ENCODE measurements around the gene KCNAB1.
A peak's percentile ranks its signal among the peaks of the same experiment; 100 is the strongest.

The KCNAB1 gene

DNA sequence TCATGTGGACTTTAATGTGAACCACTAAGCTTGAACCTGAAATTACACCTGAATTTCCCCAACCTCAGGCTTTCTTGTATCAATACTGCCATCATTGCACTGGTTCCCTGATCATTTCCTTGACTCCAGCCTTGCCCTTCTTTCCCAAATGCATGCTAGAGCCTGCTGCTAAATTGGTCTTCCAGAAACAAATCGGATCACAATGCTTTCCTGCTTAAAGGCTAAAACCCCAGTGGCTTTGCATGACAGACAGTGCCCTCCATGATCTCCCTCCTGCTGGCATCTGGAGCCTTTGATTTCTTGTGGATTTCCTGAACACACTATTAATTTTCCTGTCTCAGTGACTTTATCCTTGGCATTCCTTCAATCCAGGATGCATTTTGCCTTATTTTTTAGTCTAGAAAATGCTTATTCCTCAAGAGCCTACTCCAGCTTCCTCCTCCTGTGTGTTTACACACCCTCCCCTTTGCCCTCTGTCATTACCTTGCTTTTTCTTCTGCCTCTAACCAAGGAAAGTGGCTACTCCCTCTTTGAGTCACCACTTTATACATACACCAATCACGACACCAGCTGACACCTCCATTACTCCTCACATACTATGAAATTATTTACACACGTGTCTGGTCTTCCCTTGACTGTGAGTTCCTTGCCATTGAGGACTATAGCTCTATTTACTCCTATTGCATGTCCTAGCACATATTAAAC is 214.6 kb downstream of the KCNAB1 start:
- no peak for DNase-seq

DNA sequence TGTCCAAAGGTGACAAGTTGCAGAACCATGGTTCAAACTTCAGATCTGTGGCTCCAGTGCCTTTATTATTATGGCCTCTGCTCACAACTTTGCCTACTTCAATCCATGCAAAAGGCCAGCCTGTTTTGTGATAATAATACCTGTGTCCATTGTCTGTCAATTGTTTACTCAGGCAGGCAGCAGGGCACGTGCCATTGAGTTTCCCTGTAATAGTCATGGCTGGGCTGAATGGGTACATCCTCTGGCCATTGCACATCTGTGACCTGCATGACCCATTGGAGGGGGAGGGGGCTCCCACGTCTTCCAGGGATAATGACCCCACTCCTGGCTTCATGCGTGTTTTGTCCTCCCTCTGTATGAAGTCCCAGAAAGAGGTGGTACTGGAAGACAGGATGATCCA is 219.1 kb downstream of the KCNAB1 start:
- no peak for DNase-seq

DNA sequence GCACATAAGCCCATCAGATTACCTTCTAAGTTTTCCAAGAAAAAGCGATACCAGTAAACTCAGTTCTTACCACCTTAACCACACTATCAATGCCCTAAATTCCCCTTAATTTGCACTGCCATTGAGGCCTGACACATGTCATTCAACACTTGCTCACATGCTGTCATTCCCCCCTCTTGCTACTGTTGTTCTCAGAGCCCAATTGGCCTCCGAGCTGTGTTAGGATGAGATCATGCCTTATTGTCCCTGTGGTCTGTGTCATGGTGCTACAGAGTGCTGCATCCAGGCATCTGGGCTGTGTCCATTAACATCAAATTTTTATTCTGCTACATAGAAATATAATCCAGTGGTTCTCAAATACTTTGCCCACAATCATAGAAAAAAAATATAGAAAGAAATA is 221.0 kb downstream of the KCNAB1 start:
- no peak for DNase-seq

DNA sequence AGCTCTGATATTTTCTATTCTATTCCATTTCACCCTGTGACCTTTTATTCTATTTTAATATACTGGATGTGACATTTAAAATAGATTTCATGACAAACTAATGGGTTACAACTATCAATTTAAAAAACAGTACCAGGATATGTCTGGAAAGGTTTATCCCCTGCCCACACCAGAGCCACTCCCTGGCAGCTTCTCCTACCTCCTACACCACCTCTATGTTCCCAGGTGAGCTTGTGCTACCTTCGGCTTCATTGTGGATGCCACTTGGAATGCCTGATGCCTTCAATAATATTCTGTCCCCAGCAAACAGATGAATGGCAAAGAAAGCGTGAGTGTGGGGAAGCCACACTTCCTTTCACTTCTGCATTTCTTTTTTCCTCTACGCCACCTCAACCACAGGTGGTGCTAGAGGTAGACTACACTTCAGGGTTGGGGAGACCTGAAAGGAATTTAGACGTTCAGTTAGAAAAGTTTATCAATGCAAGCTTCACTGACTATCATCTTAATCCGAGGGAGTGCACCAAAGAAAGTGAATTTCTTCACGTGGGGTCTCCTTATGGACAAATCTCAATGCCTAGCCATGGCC is 221.5 kb downstream of the KCNAB1 start:
- no peak for DNase-seq

DNA sequence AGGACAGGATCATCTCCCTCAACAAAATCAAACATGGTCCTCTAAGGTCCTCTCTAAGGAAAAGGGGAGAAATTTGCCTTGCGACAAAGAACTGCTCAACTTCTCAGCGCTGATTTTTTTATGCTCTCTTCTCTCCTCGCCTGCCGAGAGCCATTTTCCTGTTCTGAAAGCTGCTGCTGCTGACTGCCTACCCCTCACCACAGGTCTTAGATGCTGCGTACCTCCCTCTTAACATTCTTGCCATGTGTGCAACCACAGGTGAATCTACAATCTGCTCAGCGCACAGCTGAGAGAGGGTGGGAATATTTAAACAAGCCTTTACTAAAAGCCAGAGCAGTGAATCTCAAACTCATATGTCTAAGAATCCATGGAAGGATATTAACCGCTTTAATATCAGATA is 223.8 kb downstream of the KCNAB1 start:
- no peak for DNase-seq

DNA sequence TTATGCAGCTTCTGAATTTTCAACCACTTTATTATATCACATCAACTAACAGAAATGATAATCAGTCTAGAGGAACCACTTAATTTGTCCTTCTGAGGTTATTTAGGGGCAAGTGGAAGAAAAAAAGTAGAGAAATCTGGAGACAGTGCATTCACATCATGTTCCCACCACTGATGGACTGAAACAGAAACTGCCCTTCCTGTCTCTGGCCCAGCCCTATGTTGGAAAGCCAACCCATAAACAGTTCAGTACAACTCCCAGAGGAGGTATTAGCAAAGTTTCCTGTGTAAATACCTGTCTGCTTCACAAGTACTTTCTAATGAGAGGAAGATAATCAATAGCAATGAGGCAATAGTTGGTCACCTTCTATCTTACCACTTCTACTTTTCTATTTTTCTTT is 228.7 kb downstream of the KCNAB1 start:
- peak in 1 of 3 donors; percentile 5 for DNase-seq

DNA sequence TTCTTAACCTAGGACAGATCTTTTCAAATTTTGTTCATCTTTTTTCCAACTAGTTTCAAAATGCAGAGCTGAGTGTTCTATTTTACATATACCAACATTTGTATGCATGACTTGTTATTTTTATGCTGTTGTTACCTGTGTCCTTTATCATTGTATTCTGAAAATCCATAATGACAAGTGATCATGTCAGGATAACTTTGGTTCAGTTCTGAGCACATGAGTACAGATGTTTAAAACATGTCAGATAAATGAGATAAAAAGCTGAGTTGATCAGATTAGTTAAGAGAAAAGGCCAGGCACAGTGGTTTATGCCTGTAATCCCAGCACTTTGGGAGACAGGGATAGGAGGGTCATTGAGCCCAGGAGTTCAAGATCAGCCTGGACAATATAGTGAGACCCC is 229.6 kb downstream of the KCNAB1 start:
- peak in 1 of 3 donors; percentile 9 for DNase-seq

DNA sequence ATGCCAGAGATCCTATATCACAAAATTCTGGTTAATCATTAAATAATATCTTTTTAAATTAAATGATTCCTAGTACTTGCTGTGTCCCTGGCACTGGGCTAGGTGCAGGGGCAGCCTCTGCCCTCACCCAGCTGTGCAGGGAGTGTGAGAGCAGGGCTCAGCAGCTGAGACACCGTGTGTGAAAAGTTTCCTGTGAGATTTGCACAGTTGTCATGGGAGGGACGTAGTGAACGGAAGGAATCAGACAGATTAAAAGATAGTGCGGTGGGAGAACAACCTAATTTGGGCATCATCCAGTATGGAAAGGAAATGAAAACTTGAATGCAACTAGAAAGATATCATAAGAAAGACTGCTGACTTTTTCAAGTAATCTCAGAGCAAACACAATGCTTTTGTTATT is 230.4 kb downstream of the KCNAB1 start:
- DNase-seq = no peak

DNA sequence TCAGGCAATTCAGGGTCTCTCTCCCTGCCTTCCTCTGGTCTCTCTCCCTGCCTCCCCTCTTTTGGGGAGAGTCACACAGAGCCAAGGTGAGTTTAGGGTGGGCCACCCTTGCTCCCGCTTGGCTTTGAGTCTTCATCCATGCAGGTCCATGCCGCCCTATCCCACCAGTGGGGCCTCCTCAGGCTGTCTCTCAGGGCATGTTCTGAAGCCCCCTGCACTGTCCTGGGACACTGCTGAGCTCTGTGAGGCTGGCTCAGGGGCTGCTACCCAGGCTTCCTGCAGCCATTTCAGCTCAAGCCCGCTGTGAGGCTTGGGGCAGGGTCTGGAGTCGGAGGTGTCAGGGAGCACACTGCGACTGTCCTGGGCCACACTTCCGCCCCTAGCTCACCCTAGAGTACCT is 231.4 kb downstream of the KCNAB1 start:
- DNase-seq = peak in 1 of 3 donors; percentile 11

DNA sequence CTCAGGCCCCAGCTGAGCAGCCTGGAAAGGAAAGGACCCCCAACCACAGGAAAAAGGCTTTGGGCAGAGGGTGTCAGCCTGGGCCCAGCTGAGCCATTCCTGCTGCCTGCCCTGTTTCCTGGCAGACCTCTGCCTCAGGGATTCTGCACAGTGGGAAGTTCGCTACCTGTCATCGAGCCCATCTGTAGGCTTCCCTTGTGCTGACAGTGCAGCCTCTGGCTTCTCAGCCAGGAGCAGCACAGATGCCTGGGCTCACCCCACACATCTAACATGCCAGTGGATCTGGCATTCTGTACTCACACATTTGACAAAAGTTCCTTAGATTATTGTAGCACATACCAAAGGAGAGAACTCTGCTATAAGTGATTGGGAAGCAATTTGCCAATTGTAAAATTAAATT is 232.3 kb downstream of the KCNAB1 start:
- DNase-seq = peak in 1 of 3 donors; percentile 1

DNA sequence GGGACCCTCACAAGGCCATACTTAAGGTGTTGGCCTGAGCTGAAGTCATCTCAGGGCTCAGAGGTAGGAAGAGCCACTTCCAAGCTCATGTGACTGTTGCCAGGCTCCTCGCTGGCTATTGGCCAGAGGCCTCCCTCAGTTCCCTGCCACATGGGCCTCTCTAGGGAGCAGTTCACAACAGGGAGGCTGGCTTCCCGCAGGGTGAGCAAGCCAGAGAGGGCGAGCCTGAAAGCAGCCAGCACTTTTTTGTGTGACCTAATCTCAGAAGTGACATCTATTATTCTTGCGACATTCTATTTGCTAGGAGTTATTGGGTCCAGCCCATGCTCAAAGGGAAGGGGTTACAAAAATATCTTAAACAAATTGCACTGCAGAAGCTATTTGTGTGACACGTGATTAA is 233.2 kb downstream of the KCNAB1 start:
- DNase-seq = peak in 1 of 3 donors; percentile 15

DNA sequence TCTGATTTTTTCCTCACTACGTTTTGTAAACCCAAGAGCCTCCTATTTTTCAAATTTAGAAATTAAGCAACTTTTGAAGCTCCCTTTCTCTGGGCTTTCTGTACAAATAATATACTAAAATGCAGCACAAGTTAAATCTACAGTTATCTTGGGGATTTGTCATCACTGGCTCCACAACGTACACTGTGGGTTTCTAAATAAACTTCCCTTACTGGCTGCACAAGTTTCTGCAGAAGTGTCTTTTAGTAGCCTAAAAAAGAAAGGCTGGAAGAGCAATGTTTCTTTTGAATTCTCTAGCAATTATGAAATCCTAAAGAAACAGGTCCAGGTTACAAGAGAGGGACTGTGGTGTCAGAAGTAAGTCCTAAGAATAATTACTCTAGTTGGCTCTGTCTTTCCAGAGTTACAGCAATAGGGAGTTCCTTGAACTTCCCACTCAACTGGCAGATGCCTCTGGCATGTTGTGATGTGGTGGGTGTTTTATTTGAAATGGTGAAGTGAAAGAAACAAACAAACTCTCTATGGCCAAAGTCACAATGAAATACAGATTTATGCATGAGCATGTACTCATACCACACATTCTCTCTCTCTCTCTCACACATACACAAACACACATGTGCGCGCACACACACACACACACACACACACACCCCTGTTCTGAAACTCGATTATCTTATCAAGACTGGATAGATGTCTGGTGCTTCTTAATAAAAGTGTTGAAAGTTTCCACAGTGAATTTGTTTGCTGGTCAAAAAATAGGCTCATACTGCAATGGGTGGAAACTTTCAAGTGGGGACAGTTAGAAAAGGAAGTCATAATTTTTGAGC is 236.4 kb downstream of the KCNAB1 start:
- DNase-seq = peak; percentile 65 to 76 (median 67)

DNA sequence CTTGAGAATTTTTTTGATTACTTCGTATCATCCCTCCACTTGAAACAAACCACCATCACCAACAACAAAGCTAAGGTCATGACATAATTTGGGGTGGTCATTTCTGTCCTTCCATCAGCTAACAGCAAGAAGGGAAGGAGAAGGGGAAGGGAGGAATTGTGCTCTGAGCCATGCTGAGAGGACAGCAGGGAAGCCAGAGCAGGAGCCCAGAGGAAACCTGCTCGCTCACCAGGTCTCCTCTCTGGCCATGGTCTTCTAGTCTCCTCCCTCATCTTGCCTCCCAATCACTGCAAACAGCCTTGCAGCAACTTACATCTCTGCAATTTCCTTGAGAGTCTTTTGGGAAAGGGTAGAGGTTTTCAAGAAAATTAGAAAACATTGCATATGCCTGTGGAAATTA is 237.9 kb downstream of the KCNAB1 start:
- DNase-seq = no peak

DNA sequence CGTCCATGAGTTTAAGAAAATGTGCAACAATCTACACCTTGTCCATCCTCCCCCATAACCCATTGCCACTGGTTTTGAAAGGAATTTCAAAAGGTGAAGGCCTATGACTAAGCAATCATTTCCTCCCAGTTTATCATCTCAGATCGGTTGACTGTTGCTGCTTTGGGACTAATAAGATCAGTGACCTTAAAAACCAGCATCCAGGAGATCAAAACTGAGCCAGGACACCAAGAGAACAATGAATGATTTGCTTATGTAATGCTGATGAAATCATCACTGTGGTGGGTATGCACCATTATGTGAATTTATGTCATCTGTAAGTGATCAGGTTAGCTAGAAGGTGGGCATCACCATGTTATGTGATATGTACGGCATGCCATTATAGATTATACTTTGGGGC is 239.0 kb downstream of the KCNAB1 start:
- no peak for DNase-seq

DNA sequence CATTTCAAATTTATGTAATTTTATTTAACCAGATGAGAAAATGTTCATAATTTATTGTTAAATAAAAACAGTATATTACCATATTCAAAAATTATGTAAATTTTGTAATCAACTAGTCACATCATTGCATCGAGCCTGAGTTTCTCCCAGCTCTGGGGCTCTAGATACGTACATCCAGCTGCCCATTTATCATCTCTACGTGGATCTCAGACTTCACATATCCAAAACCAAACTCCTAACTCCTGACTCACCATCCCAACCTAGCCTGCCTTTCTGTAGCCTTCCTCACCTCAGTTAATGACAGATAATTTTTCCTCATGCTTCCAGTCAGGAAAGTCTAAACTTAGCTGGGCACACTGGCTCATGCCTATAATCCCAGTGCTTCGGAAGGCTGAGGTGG is 239.7 kb downstream of the KCNAB1 start:
- no peak for DNase-seq

DNA sequence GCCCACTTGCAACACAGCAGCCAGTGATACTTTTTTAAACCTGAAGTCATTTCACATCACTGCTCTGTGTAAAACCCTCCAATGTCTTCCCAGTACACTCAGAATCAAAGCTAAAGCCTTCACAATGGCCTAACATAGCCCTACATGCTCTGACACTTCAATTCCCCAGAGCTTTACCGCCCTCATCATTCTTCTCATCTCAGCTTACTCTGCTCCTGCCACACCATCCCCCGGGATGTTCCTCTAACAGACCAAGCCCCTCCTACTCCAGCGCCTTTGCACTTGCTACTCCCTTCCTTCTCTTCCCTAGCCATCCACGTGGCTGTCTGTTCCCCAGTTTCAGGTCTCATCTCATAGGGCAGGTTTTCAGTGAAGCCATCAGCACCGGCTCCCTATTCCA is 240.6 kb downstream of the KCNAB1 start:
- no peak for DNase-seq

DNA sequence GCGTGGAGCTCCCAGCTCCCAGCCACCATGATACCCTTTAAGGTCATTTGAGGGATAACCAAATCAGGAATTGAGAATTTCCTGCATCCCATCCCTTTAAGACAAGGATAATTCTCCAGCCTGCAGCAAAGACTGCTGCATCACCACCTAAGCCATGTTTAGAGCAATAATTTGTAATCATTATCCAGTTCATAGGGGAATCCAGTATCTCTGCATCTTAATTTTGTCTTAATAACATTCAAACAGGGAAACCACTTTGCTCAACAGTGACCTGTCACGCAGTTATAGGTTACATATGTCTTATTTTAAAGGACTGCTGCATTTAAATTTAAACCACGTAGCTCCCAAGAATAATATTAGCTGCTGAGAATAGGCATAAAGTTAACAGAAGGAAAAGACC is 246.2 kb downstream of the KCNAB1 start:
- no peak for DNase-seq

DNA sequence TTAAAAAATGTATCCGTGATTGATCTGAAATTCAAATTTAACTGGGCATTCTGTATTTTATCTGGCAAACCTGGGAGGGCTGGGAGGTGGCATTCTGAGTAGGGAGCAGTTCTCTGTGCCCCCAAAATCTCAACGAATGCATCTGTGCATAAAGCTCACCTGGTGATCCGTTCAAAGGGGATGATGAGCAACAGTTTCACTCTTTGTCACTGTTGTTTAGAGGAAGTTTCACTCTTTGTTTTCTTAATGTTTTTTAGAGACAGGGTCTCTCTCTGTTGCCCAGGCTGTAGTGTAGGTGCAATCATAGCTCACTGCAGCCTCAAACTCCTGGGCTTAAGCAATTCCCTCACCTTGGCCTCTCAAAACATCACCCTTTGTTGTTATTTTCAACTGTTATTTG is 247.8 kb downstream of the KCNAB1 start:
- DNase-seq = no peak

DNA sequence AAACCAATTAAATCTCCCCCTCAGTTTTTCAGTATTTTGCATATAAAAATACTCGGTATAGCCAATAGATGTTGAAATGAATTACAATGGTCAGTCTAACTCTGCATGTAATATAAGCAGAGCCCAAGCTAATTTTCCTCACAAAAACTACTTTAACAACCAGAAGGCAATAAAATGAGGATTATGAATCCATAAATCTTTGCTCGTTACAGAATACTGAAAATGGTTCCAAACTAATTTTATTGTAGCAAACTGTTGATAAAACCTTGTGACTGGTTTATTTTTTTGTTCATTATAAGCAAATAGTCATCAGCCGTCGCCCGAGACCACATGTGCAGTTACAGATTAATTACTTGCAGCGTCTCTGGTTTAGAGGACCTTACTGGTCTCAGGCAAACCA is 251.3 kb downstream of the KCNAB1 start:
- no peak for DNase-seq

DNA sequence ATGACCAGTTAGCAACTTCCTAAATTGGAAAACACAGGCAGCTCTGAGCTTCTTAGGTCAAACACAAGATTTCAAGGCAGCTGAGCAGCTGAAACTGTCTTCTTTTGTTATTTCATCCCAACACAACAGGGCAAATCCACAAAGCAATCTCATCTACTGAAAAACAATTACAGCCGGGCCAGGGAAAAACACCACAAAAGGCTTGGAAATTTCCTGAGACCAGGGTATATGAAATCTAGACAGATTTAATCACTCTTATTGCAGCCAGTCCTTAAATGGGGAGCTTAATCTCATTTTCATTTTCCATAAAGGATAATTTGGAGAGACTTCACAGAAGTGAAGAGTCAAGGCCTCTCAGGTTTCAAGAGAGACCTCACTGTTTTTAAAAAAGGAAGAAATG is 252.7 kb downstream of the KCNAB1 start:
- no peak for DNase-seq

DNA sequence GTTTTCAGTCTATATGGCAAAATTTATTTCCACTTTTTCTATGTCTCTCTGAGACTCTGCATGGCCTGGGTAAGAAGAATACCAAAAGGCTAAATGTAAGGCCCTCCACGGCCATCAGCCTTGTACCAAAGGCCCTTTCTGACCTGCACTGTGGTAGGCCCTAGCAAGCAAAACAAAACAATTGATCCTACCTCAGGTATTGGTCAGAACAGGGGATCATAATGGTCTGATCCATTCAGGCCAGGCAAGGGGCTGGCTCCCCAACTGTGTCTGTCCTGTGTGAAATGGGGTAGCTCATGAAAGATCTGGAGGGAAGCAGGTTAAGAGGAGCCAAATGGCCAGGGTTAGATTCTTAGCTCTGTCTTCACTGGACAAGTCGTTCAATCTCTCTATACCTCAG is 253.3 kb downstream of the KCNAB1 start:
- DNase-seq = no peak

DNA sequence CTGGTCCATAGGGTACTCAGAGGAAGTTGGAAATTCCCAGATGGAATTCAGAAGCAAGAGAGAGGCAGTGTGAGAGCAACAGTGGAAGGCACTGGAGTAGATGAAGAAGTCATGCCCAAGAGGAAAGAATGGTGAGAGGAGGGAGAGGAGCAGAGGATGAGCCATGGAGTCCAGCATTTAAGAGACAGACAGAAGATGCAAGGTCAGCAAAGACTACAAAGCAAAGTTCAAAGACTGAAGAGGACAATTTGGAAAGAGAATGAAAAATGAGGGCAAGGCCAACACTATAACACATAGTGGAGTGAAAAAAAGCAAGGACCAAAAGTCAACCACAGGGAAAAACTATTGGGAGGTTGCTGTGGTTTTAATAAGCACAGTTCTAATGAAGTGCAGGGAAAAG is 255.8 kb downstream of the KCNAB1 start:
- DNase-seq = no peak

DNA sequence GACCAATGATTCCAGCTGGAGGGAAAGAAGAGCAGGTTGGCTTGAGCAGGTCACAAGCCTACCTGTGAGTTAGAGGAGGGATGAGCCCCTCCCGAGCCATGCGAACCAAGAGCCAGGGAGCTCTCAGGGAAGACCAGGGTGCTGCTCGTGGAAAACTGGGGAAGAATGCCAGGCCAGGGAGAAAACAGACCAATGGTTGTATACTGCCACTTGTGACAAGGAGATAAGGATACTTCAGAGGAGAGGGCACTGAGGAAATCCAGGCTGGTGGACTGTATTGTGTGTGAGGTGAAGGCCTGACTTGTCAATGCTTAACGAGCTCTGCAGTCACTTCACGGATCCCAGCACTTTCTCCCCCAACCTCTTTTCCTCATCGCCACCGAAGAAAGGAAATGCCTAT is 256.9 kb downstream of the KCNAB1 start:
- no peak for DNase-seq

DNA sequence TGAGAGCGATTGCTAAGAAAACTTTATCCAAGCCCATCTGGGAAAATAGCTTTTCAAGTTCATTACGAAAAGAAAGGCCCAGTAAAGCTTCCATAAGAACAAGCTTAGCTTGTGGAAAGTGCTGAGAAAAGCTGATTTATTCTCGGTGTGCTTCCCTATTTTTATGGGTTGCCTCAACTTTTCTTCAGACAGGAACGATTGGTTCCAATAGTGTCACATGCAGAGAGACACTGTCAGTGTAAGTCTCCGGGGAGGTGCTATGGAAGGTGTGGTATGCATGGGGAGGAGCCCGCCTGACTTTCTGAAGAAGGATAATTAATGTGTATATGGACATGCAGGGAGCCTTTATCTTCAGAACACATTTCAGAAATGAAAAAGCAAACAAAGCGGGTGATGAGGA is 257.3 kb downstream of the KCNAB1 start:
- DNase-seq = no peak
